Muscle layer of duodenum (tissue), 2 donors: ENCODE results near the gene RNU6-1.

Source experiments
- H3K27ac ChIP-seq: one replicate; pipeline ENCODE4 v1.7.0; 2013; ENCODE audit warnings: mild to moderate bottlenecking, low read length
- H3K27me3 ChIP-seq: one replicate; pipeline ENCODE4 v1.7.0; 2013; ENCODE audit warnings: low read depth, mild to moderate bottlenecking, control low read depth, low read length
- H3K36me3 ChIP-seq, 2 donors: one replicate each; pipeline ENCODE4 v1.7.0; 2013; ENCODE audit warnings: low read length in 2 of 2, control low read depth in 1 of 2, mild to moderate bottlenecking in 1 of 2; ENCODE audit not compliant: insufficient read depth in 2 of 2, control insufficient read depth in 1 of 2
- H3K4me1 ChIP-seq, 2 donors: one replicate each; pipeline ENCODE4 v1.7.0; 2013; ENCODE audit warnings: low read length in 2 of 2, mild to moderate bottlenecking in 2 of 2, control low read depth in 1 of 2, moderate library complexity in 1 of 2; ENCODE audit not compliant: insufficient read depth in 2 of 2, control insufficient read depth in 1 of 2
- H3K4me3 ChIP-seq, 2 donors: one replicate each; pipeline ENCODE4 v1.7.0; 2013; ENCODE audit warnings: low read length in 2 of 2, low read depth in 1 of 2, mild to moderate bottlenecking in 1 of 2
- H3K9me3 ChIP-seq, 2 donors: one replicate each; pipeline ENCODE4 v1.7.0; 2013; ENCODE audit warnings: low read length in 2 of 2, control low read depth in 1 of 2, mild to moderate bottlenecking in 1 of 2; ENCODE audit not compliant: control insufficient read depth in 1 of 2
- donor health status: healthy.

RNU6-1 gene

DNA sequence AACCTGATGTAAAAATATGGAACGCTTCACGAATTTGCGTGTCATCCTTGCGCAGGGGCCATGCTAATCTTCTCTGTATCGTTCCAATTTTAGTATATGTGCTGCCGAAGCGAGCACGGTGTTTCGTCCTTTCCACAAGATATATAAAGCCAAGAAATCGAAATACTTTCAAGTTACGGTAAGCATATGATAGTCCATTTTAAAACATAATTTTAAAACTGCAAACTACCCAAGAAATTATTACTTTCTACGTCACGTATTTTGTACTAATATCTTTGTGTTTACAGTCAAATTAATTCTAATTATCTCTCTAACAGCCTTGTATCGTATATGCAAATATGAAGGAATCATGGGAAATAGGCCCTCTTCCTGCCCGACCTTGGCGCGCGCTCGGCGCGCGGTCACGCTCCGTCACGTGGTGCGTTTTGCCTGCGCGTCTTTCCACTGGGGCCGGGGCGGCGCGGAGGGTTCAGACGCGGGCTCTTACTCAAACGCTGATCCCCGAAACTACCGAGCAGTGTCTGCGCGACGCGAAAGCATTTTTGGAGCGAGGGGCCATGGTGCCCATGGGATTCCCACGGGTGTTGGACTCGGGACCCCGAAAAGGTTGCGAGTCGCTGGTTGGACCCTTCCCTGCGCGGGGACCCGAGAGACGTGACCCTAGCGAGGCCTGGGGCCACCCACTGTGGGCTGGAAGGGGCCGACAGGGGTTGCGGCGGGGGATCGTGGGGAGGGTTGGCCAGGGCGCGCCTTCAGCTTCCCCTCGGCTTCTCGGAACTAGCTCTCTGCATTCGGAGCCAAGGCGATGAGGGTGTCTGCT, at the start of gene RNU6-1:
Gene RNU6-1 (minus strand): TSS at position 117 of the 820 bp plus-strand sequence.
- H3K36me3 ChIP-seq, result no peaks in the 10 kb centered on the region
- H3K4me3 ChIP-seq, result peak within 1 kb of the TSS; percentile 76 to 89
- H3K4me1 ChIP-seq, result peaks cover 0 to 12% of the 10 kb centered on the region in 2 donors
- H3K9me3 ChIP-seq, result no peaks in the 10 kb centered on the region
- peak within 1 kb of the TSS; percentile 90 for H3K27ac ChIP-seq
- peaks cover 11% of the 10 kb centered on the region for H3K27me3 ChIP-seq

DNA sequence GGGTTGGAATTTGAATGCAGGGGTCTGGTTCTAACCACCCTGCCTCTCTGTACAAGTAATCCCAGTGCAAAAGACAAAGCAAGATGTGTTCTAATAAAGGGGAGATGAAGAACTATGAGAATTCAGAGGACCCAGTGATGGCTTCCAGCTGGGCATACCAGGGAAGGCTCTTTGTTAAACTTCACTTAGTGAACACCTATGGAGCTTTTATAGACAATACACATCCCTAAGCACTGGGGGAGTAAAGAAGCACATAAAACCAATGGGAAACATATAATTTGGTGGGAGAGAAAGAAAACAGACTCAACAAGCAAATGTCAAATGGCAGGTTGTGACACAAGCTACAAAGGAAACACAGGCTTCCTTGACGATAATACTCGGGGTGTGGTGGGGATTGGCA, 47.9 kb upstream of the RNU6-1 start:
- H3K27me3 ChIP-seq, result no peaks in the 10 kb centered on the region
- no peaks in the 10 kb centered on the region for H3K36me3 ChIP-seq
- no peak overlapping the region for H3K4me3 ChIP-seq
- no peaks in the 10 kb centered on the region for H3K9me3 ChIP-seq
- no peak overlapping the region for H3K27ac ChIP-seq
- peaks cover 0 to 13% of the 10 kb centered on the region in 2 donors for H3K4me1 ChIP-seq

DNA sequence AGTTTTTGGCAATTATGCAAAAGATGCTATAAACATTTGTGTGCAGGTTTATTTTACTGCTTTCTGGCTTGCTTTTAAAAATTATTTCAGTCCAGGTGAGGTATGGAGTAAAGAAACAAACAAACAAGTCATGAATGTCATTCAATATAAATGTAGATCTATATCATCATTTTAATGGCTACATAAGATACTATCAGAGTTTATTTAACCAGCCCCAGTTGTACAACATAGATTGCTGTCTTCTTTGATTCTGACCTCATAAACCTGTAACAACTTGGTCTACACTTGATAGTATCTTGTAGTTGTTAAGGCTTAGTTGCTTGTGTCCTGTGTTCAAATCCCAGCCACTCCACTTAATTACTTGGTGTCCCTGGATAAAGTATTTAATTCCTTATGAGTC, 46.0 kb upstream of the RNU6-1 start:
- no peak overlapping the region for H3K4me3 ChIP-seq
- no peaks in the 10 kb centered on the region for H3K27me3 ChIP-seq
- H3K36me3 ChIP-seq, result no peaks in the 10 kb centered on the region
- H3K27ac ChIP-seq, result no peak overlapping the region
- H3K4me1 ChIP-seq, result peaks cover 0 to 13% of the 10 kb centered on the region in 2 donors
- no peaks in the 10 kb centered on the region for H3K9me3 ChIP-seq

DNA sequence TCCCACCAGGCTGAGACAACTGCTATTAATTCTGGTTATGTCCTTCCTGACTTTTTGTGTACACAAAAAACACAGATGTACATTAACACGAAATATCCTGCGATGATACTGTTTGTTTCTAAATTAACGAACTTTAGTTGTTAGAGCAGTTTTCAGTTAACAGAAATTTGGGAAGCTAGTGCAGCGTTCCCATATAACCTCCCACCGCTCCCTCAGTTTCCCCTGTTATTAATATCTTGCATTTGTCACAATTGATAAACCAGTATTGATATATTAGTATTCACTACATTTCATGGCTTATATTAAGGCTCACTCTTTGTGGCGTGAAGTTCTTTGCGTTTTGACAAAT, 45.3 kb upstream of the RNU6-1 start:
- Histone ChIP-seq H3K9me3 (no peaks in the 10 kb centered on the region), H3K27ac (peak overlapping the region; percentile 85), H3K4me3 (peak overlapping the region; percentile 64 to 65), H3K27me3 (no peaks in the 10 kb centered on the region), H3K4me1 (peaks cover 0 to 13% of the 10 kb centered on the region in 2 donors), H3K36me3 (no peaks in the 10 kb centered on the region)

DNA sequence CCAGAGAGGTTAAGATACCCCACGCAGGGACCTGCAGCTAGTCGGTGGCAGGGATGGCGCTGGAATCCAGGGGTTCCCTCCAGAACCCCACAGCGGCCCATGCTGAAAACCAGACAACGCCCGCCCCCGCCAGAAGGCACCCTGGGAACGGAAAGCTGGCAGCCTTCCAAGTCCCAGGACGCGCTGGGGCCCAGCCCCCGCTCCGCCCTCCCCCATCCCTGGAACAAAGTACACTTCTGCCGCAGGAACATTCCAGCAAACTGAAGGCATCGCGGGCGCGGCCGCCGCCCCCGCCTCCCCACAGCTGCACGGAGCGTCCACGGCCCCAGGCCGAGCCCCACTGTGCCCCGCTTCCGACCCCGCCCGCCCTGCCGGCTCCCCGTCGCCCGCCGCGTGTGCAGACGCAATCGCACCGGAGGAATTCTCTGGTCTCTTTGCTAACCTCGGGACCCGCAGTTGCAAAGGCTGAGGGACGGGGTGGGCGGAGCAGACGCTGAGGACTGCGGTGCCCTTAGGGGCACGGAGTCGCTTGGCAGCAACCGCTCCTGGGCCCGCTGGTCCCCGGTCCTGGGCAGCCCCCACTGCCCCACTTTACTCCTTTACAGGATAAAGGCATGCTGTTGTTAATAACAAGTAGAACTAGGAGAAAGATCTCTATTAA, 44.8 kb upstream of the RNU6-1 start:
- no peaks in the 10 kb centered on the region for H3K36me3 ChIP-seq
- H3K4me3 ChIP-seq, result peak overlapping the region; percentile 64 to 65
- H3K9me3 ChIP-seq, result no peaks in the 10 kb centered on the region
- no peaks in the 10 kb centered on the region for H3K27me3 ChIP-seq
- H3K27ac ChIP-seq, result peak overlapping the region; percentile 85
- H3K4me1 ChIP-seq, result peaks cover 0 to 13% of the 10 kb centered on the region in 2 donors

DNA sequence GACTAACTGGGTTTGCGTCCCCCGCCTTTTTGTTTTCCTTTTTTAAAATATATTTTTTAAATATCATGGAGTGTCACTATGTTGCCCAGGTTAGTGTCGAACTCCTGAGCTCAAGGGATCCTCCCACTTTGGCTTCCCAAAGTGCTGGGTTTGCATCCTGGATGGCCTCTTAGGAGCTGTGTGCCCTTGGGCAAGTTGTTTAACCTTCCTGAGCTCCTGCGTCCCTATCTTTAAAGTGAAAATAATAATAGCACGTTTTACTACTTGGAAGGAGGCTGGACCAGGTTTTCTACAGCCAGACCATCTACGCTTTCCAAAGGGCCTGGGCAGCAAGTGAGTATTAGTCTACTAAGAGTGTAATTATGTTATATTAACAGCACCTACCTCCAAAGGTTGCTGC, 44.2 kb upstream of the RNU6-1 start:
- Histone ChIP-seq H3K9me3 (no peaks in the 10 kb centered on the region), H3K4me3 (peak overlapping the region; percentile 64 to 65), H3K27ac (peak overlapping the region; percentile 62), H3K4me1 (peaks cover 0 to 13% of the 10 kb centered on the region in 2 donors), H3K27me3 (no peaks in the 10 kb centered on the region), H3K36me3 (no peaks in the 10 kb centered on the region)

DNA sequence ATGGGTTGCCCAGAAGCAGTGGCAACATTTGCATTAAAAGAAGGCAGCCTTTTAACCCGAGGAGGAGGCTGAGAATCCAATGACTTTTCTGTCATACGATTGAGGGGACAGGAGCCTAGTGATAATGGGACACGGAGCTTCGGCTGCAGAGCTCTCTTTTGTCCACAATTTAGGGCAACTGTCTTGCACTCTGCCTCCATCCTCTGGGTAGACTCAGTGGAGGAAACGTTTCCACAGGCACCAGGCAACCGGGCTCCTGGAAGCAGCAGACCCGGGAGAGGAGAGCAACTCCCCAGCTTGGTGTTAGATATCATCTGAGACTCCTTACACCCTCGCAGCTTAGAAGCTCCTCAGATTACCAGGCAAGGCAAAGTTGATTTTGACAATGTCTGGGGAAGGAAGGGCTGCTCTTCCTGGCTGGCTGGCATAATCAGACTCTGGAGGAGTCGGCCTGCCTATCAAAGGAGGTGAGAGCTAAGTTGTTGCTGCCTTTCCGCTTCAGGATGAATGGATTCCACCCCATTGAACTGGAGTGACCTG, 43.5 kb upstream of the RNU6-1 start:
- no peak overlapping the region for H3K27ac ChIP-seq
- H3K27me3 ChIP-seq, result no peaks in the 10 kb centered on the region
- H3K36me3 ChIP-seq, result no peaks in the 10 kb centered on the region
- no peaks in the 10 kb centered on the region for H3K9me3 ChIP-seq
- H3K4me3 ChIP-seq, result no peak overlapping the region
- peaks cover 0 to 13% of the 10 kb centered on the region in 2 donors for H3K4me1 ChIP-seq

DNA sequence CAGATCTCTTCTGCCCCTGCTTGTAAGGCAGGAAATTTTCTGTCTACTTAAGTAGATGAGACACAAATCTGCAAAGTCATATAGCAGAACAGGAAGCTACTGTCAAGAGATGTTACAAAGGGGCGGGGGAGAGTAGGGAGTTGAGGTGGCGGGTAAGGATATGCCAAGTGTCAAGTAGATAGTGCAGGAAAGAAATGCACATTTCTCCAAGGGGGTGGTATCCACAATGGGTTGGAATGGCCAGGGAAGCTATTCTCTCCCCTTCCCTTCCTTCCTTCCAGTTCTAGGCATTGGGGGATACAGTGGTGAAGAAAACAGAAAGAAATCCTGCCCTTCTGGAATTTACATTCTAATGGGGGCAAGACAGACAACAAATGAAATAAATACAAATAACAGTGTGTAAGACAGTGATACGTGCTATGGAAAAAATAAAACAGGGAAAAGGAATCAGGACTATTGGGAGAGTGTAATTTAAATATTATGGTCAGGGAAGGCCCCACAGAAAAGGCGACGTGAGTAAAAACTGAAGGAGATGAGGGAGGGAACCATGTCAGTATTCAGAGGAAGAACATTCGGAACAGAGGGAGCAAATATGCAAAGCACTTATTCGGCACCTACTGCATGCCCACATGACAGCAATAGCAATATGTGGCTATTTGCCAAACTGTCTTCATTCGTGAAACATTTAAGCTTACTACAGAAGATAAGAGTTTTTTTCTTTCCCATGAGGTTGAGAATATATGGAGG, 42.8 kb upstream of the RNU6-1 start:
- H3K36me3 ChIP-seq, result no peaks in the 10 kb centered on the region
- H3K9me3 ChIP-seq, result no peaks in the 10 kb centered on the region
- H3K4me1 ChIP-seq, result peaks cover 0 to 13% of the 10 kb centered on the region in 2 donors
- H3K27me3 ChIP-seq, result no peaks in the 10 kb centered on the region
- H3K27ac ChIP-seq, result no peak overlapping the region
- H3K4me3 ChIP-seq, result no peak overlapping the region

DNA sequence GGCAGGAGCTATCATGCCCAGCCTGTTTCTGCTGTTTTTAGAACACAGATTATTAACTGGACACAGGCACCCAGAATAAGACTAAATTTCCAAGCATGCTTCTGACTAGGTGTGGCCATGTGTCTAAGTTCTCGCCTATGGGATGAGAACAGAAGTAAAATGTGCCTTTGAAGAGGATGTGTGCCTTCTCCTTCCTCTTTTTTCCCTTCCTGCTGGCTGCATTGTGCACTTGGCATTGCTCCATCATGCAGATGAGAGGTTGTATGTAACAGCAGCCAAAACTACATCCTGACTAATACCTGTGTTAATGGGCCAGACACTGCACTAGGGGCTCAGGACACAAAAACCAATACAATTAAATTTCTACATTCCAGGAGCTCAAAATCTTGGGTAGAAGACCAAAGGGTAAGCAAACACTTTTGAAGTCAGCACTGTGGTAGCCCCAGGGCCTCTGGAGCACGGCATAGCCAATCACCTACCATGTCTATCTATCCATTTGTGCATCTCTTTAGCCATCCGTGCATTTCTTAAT, 40.9 kb upstream of the RNU6-1 start:
- Histone ChIP-seq H3K4me3 (no peak overlapping the region), H3K27me3 (no peaks in the 10 kb centered on the region), H3K9me3 (no peaks in the 10 kb centered on the region), H3K27ac (no peak overlapping the region), H3K36me3 (no peaks in the 10 kb centered on the region), H3K4me1 (peaks cover 0 to 13% of the 10 kb centered on the region in 2 donors)

DNA sequence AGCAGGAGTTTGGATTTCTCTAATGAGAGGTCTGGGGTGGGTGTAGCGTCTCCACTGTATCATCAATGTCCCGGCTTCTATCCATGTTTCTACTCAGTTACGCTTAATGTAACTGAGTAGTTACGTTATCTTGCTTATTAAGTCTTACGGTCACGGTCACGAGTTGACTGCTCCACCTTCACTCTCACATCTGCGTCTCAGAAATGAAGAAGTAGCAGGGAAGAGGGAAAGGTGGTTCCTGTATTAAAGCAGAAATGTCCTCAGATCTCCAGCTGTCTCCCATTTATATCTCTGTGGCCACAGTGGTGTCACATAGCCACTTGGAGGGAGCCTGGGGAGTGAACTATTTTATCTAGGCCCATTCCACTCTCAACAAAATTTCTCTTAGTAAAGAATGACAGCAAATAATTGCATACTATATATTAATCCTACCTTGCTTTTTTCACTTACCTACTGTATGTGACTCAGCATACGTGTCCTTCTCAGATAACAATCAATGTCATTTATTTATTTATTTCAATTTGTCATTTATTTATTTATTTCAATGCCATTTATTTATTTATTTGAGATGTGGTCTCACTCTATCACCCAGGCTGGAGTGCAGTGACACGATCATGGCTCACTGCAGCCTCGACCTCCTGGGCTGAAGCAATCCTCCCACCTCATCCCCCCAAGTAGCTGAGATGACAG, 39.7 kb upstream of the RNU6-1 start:
- Histone ChIP-seq H3K36me3 (no peaks in the 10 kb centered on the region), H3K4me1 (peaks cover 0 to 8% of the 10 kb centered on the region in 2 donors), H3K27ac (no peak overlapping the region), H3K27me3 (no peaks in the 10 kb centered on the region), H3K4me3 (no peak overlapping the region), H3K9me3 (no peaks in the 10 kb centered on the region)
